ENCODE results near the gene SCN4B.

- TF ChIP-seq CTCF (optimal IDR thresholded peaks at IDR 0.05 in 1 of 3, IDR thresholded peaks at IDR 0.05 in 1 of 3, conservative IDR thresholded peaks at IDR 0.05 in 1 of 3; ENCODE audit: extremely low read depth in 1 of 3, insufficient read depth in 2 of 3, low read length in 3 of 3) = no peak
- no peak for TF ChIP-seq EZH2 (IDR thresholded peaks at IDR 0.05; ENCODE audit: low read length)
Measured at GRCh38 chr11:118201966-118202365, 49.3 kb upstream of the SCN4B start.
